Measurements from ENCODE around the gene C1orf141. TPM values are rescaled to one million over a fixed set of nuclear protein-coding genes. Genes with fewer than 3 reads are reported as not detected.

C1orf141 gene
- total and polyA plus RNA-seq, 2 of the 8 experiments (the other 6 are each of a cell fraction or from before 2014, with no cell fraction given) = not detected

DNA sequence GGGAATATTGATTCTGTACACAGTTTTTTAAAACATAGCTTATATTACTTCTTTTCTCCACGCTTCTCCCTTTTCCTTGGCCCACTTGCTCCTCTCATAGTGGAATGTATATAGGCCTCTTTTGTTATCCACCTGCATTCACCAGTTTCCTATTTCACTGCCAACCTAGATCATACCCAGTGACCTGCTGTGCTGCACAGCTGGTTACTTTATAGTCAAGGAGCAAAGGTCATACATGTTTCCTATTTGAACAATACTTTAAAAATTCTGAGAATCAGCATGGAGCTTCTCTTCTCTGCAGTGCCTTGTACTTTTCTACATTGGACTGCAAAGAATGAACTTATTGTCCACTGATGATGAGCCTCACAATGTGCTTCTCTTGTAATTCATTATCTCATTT is 76.5 kb downstream of the C1orf141 start:
- H4K5ac ChIP-seq (ENCODE audit: insufficient read length, low read depth, low read length) = no peak overlapping the region
- H2BK5ac ChIP-seq (ENCODE audit: low read depth, low read length) = no peak overlapping the region
- no peak overlapping the region for H2BK20ac ChIP-seq (ENCODE audit: low read length)
- H3K79me1 ChIP-seq (ENCODE audit: low read depth, low read length) = no peaks in the 10 kb centered on the region
- H3K23ac ChIP-seq (ENCODE audit: insufficient read length) = no peak overlapping the region
- H3K4me2 ChIP-seq (ENCODE audit: insufficient read depth in 1 of 2, low read depth in 2 of 2, low read length in 2 of 2) = no peak overlapping the region
- H3K79me2 ChIP-seq (ENCODE audit: control insufficient read depth in 1 of 2, insufficient read depth in 2 of 2, low read length in 2 of 2) = no peaks in the 10 kb centered on the region; a peak in 1 of 4 replicates
- no peak overlapping the region for H3K9ac ChIP-seq (replicated peaks in 1 of 4; ENCODE audit: extremely low read depth in 1 of 4, low read depth in 3 of 4, low read length in 3 of 4)
- POLR2A ChIA-PET (ENCODE audit: partially characterized antibody) = no interaction called here
- no peak overlapping the region for H3K27ac ChIP-seq (ENCODE audit: low read depth, low read length)
- H2BK15ac ChIP-seq (ENCODE audit: low read length) = no peak overlapping the region
- no peak overlapping the region for H3K56ac ChIP-seq (replicated peaks; ENCODE audit: insufficient read length, low read depth, low read length)
- H3K4me1 ChIP-seq (replicated peaks in 1 of 4; ENCODE audit: control insufficient read depth in 3 of 4, insufficient read depth in 4 of 4, low read length in 3 of 4) = peaks cover 0 to 9% (median 0%) of the 10 kb centered on the region in 4 experiments; a peak in 3 of 7 replicates
- H3K18ac ChIP-seq (ENCODE audit: extremely low read depth, low read length) = no peak overlapping the region
- WGBS, 2 experiments (ENCODE audit: extremely low coverage in 1 of 2, insufficient coverage in 1 of 2, insufficient read length in 1 of 2, insufficient replicate concordance in 2 of 2, low coverage in 1 of 2, low lambda C conversion rate in 2 of 2, missing lambda C conversion rate in 1 of 2) = 70% methylated on average over 1 of the region's 1 CpG; no CpG with 5 or more reads in 1 of the 2 experiments
- no peak overlapping the region for H3K4ac ChIP-seq (replicated peaks; ENCODE audit: insufficient read length, low read depth, low read length)
- H4K91ac ChIP-seq (replicated peaks; ENCODE audit: insufficient read length, low read length) = no peak overlapping the region
- peaks cover 2% of the 10 kb centered on the region for H3K23me2 ChIP-seq (ENCODE audit: low read depth, low read length)
- no peak overlapping the region for H3K14ac ChIP-seq (ENCODE audit: insufficient read length)
- H2AFZ ChIP-seq (ENCODE audit: low read length) = no peak overlapping the region
- H2BK120ac ChIP-seq (replicated peaks; ENCODE audit: low read depth, low read length) = no peak overlapping the region
- H4K20me1 ChIP-seq (replicated peaks in 1 of 2; ENCODE audit: control insufficient read depth in 1 of 2, insufficient read depth in 2 of 2, low read length in 2 of 2) = no peaks in the 10 kb centered on the region
- H3K36me3 ChIP-seq (ENCODE audit: control insufficient read depth in 2 of 4, insufficient read depth in 4 of 4, low read length in 3 of 4) = no peaks in the 10 kb centered on the region
- FAIRE-seq (no peak), DNase-seq (ENCODE audit: low read depth in 1 of 2, low spot score in 2 of 2) (no peak)
- H2BK12ac ChIP-seq (ENCODE audit: low read depth, low read length) = no peak overlapping the region
- TF ChIP-seq, protein P1, sequence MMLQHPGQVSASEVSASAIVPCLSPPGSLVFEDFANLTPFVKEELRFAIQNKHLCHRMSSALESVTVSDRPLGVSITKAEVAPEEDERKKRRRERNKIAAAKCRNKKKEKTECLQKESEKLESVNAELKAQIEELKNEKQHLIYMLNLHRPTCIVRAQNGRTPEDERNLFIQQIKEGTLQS (IDR thresholded peaks at IDR 0.05; ENCODE audit: insufficient read depth, low read depth, low read length) = no peak
- TF ChIP-seq POLR2A (IDR thresholded peaks at IDR 0.05; ENCODE audit: control extremely low read depth in 1 of 2, low read depth in 2 of 2, low read length in 2 of 2) (no peak), SIN3A (conservative IDR thresholded peaks at IDR 0.05 in 1 of 2, IDR thresholded peaks at IDR 0.05 in 1 of 2; ENCODE audit: low read depth in 1 of 2, low read length in 2 of 2) (no peak), ZNF274 (IDR thresholded peaks at IDR 0.05; ENCODE audit: borderline replicate concordance, extremely low read depth, low read length) (no peak), RBBP5 (IDR thresholded peaks at IDR 0.05; ENCODE audit: borderline replicate concordance, low read depth, low read length) (no peak), SP1 (IDR thresholded peaks at IDR 0.05; ENCODE audit: low read depth, low read length) (no peak), CREB1 (IDR thresholded peaks at IDR 0.05) (no peak), BCL11A (IDR thresholded peaks at IDR 0.05; ENCODE audit: low read depth in 2 of 2, low read length in 2 of 2) (no peak), KDM5A (IDR thresholded peaks at IDR 0.05; ENCODE audit: low read length) (no peak), JUND (IDR thresholded peaks at IDR 0.05; ENCODE audit: low read length) (no peak), TAF1 (IDR thresholded peaks at IDR 0.05; ENCODE audit: low read depth, low read length) (no peak), TEAD4 (IDR thresholded peaks at IDR 0.05; ENCODE audit: low read depth, low read length) (no peak), HDAC2 (IDR thresholded peaks at IDR 0.05; ENCODE audit: borderline replicate concordance in 1 of 2, low read depth in 2 of 2, low read length in 2 of 2) (no peak), CTBP2 (IDR thresholded peaks at IDR 0.05; ENCODE audit: borderline replicate concordance, insufficient read depth, insufficient read length, low read length) (no peak)
- H4K8ac ChIP-seq (ENCODE audit: extremely low read depth, insufficient read depth, low read length) = no peak overlapping the region
- H3K9me3 ChIP-seq (ENCODE audit: insufficient read depth in 2 of 2, low read depth in 1 of 2, low read length in 1 of 2) = no peaks in the 10 kb centered on the region
- CTCF ChIA-PET (ENCODE audit: partially characterized antibody) = interaction anchor here (0.8 to 2.6 kb wide), 4 partner anchors 62 to 184 kb away, joined by 3 to 8 read pairs (median 3); no protein-coding TSS in a partner anchor
- H3K27me3 ChIP-seq (replicated peaks in 1 of 4; ENCODE audit: control insufficient read depth in 3 of 4, extremely low read depth in 1 of 4, insufficient read depth in 3 of 4, low read length in 3 of 4) = no peaks in the 10 kb centered on the region
- no peak overlapping the region for H2AK5ac ChIP-seq (ENCODE audit: low read depth, low read length)
- no peak overlapping the region for H3K4me3 ChIP-seq (ENCODE audit: extremely low read depth in 1 of 4, insufficient read depth in 2 of 4, low read depth in 3 of 4, low read length in 4 of 4)

All from H1 (cell line).